Endothelial cell of umbilical vein (primary cell): ENCODE results near the gene IGSF11. TPM values are rescaled to one million over a fixed set of nuclear protein-coding genes. Genes with fewer than 3 reads are reported as not detected.

Source experiments
- BruUV-seq: library from RNA; stranded (reverse); fragments of 400-500 nt; replicated peaks from 2 replicates; lab custom pipeline; 2021; lab: Mats Ljungman, UMichigan
- CTCF ChIA-PET: fragments of 300-600, 350-600 bp; sonication (Branson Sonifier 250); formaldehyde crosslinking; loops from one replicate; lab custom pipeline; 2021; ENCODE audit warnings: antibody characterized with exemption, inconsistent platforms; lab: Charles Lee
- POLR2A ChIA-PET: fragments of 300-600, 350-600 bp; sonication (Branson Sonifier 250); formaldehyde crosslinking; loops from one replicate; lab custom pipeline; 2021; ENCODE audit warnings: antibody characterized with exemption, inconsistent platforms; lab: Charles Lee
- DNase-seq: peaks from one replicate; pipeline ENCODE4 v3.0.0-alpha.2; 2011; ENCODE audit warnings: low read depth, low spot score
- FAIRE-seq: peaks from 2 replicates; lab custom pipeline; 2011; peaks lifted over from hg19 to GRCh38; lab: Jason Lieb, UNC
- H2AFZ ChIP-seq: 2 replicates; pipeline ENCODE4 v1.6.0; 2012; ENCODE audit warnings: low read depth, low read length, control low read depth, inconsistent platforms
- H3K27ac ChIP-seq: 2 replicates; pipeline ENCODE4 v1.5.1; 2011; ENCODE audit warnings: low read depth, mild to moderate bottlenecking, control low read depth, low read length, moderate library complexity; ENCODE audit not compliant: insufficient read depth
- H3K27me3 ChIP-seq, 2 experiments: 2 replicates each; pipeline versions ENCODE4 v1.6.0 to v1.6.1; 2011; ENCODE audit warnings: low read length in 2 of 2, mixed read lengths in 1 of 2; ENCODE audit not compliant: control insufficient read depth in 2 of 2, insufficient read depth in 2 of 2
- H3K36me3 ChIP-seq, 2 experiments: 2 replicates in 1 of 2; 3 replicates in 1 of 2; pipeline ENCODE4 v1.5.1; 2011; ENCODE audit warnings: low read length in 2 of 2, mild to moderate bottlenecking in 1 of 2, moderate library complexity in 1 of 2; ENCODE audit not compliant: control insufficient read depth in 2 of 2, insufficient read depth in 2 of 2; ENCODE audit errors: extremely low read depth in 1 of 2
- H3K4me1 ChIP-seq: 3 replicates; pipeline ENCODE4 v1.5.1; 2011; ENCODE audit warnings: mild to moderate bottlenecking, low read length; ENCODE audit not compliant: control insufficient read depth, insufficient read depth; ENCODE audit errors: extremely low read depth
- H3K4me2 ChIP-seq: 2 replicates; pipeline ENCODE4 v1.6.1; 2011; ENCODE audit warnings: low read length, control low read depth, mixed read lengths; ENCODE audit not compliant: insufficient read depth
- H3K4me3 ChIP-seq, 3 experiments: fragments of 200-600 bp in 1 of 3; sonication (generic), shearing (Covaris generic) in 1 of 3; replicated peaks in 1 of 3; 2 replicates each; pipeline ENCODE4 v1.5.1; 2011 to 2016; ENCODE audit warnings: control low read depth in 3 of 3, low read length in 3 of 3, mild to moderate bottlenecking in 2 of 3, inconsistent platforms in 1 of 3, low read depth in 1 of 3, moderate library complexity in 1 of 3; ENCODE audit not compliant: insufficient read depth in 1 of 3
- H3K79me2 ChIP-seq: 2 replicates; pipeline ENCODE4 v1.6.0; 2012; ENCODE audit warnings: low read length, inconsistent platforms; ENCODE audit not compliant: control insufficient read depth, insufficient read depth
- H3K9ac ChIP-seq: replicated peaks from 2 replicates; pipeline ENCODE3; 2011; ENCODE audit warnings: low read length, control low read depth; ENCODE audit not compliant: insufficient read depth; ENCODE audit errors: extremely low read depth
- H3K9me1 ChIP-seq: replicated peaks from 3 replicates; pipeline ENCODE4 v1.6.0; 2011; ENCODE audit warnings: mild to moderate bottlenecking, low read length; ENCODE audit not compliant: control insufficient read depth, insufficient read depth; ENCODE audit errors: extremely low read depth
- H3K9me3 ChIP-seq: replicated peaks from 2 replicates; pipeline ENCODE4 v1.5.1; 2012; ENCODE audit warnings: low read length, inconsistent platforms; ENCODE audit not compliant: control insufficient read depth, insufficient read depth
- H4K20me1 ChIP-seq: replicated peaks from 2 replicates; pipeline ENCODE3; 2011; ENCODE audit warnings: mild to moderate bottlenecking, low read length; ENCODE audit not compliant: control insufficient read depth, insufficient read depth; ENCODE audit errors: extremely low read depth
- CTCF ChIP-seq, 2 donors: IDR thresholded peaks; 1 replicate in 1 of 2; 2 replicates in 1 of 2; pipeline ENCODE4 v1.5.1; 2011; ENCODE audit warnings: low read length in 2 of 2, mild to moderate bottlenecking in 2 of 2, moderate library complexity in 2 of 2, control low read depth in 1 of 2, inconsistent platforms in 1 of 2, low read depth in 1 of 2; ENCODE audit not compliant: insufficient read depth in 1 of 2; ENCODE audit errors: extremely low read depth in 1 of 2
- EZH2 ChIP-seq: IDR thresholded peaks from 2 replicates; pipeline ENCODE4 v1.6.1; 2012; ENCODE audit warnings: borderline replicate concordance, low read depth, mild to moderate bottlenecking, moderate library complexity, low read length, inconsistent platforms; ENCODE audit not compliant: severe bottlenecking
- FOS ChIP-seq: IDR thresholded peaks from 2 replicates; pipeline ENCODE4 v1.6.1; 2011; ENCODE audit warnings: mild to moderate bottlenecking, low read length, moderate library complexity, borderline replicate concordance; ENCODE audit not compliant: insufficient read depth
- GATA2 ChIP-seq: IDR thresholded peaks from 2 replicates; pipeline ENCODE4 v1.7.0; 2011; ENCODE audit warnings: low read depth, mild to moderate bottlenecking, moderate library complexity, mixed read lengths, low read length; ENCODE audit not compliant: insufficient read length, insufficient read depth
- JUN ChIP-seq: IDR thresholded peaks from 2 replicates; pipeline ENCODE4 v1.6.1; 2011; ENCODE audit warnings: borderline replicate concordance, low read depth; ENCODE audit not compliant: insufficient read length, insufficient read depth
- MAX ChIP-seq: IDR thresholded peaks from 2 replicates; pipeline ENCODE4 v1.6.1; 2011; ENCODE audit not compliant: insufficient read depth, insufficient read length
- MYC ChIP-seq: IDR thresholded peaks from one replicate; pipeline ENCODE4 v1.6.1; 2011; ENCODE audit warnings: mild to moderate bottlenecking, low read depth, low read length
- POLR2A ChIP-seq: IDR thresholded peaks from 2 replicates; pipeline ENCODE4 v1.6.1; 2012; ENCODE audit warnings: low read depth, mild to moderate bottlenecking, control low read depth, low read length
- POLR2AphosphoS5 ChIP-seq: IDR thresholded peaks from 2 replicates; pipeline ENCODE4 v1.6.1; 2012; ENCODE audit warnings: low read depth, mild to moderate bottlenecking, control low read depth, low read length, moderate library complexity; ENCODE audit not compliant: insufficient read depth
- dilution Hi-C: fragments of 300-500 bp; cut with MboI; formaldehyde crosslinking; loops from one replicate; pipeline ENCODE4 v1.15.0; 2019; ENCODE audit warnings: low sequenced_read_pairs; ENCODE audit not compliant: extremely low pct_ligation_motif_present
- intact Hi-C: fragments of 100-400 bp; cut with micrococcal nuclease; formaldehyde crosslinking; loops from one replicate; pipeline ENCODE4 v1.10.0; 2022
- polyA plus RNA-seq, 4 experiments: library from polyadenylated mRNA; depleted of rRNA in 3 of 4; stranded (reverse) in 3 of 4; unstranded in 1 of 4; fragments of >200 nt; gene quantifications; 2 replicates each; pipeline versions ENCODE4 v1.2.1 to v1.2.3, GENCODE V29; 2011 to 2012; ENCODE audit warnings: missing spikeins in 1 of 4
- total RNA-seq: library from RNA; stranded (reverse); gene quantifications from 2 replicates; pipeline ENCODE4 v1.2.3, GENCODE V29; 2021

Gene IGSF11
- total and polyA plus RNA-seq, 2 donors (not counting 3 experiments of a cell fraction or from before 2014, with no cell fraction given) = not detected

GRCh38 chr3:118936811-118937210, 97.8 kb downstream of the IGSF11 start:
- Histone ChIP-seq H3K9me1 (no peaks in the 10 kb centered on the region), H3K4me3 (no peak overlapping the region), H3K27ac (no peak overlapping the region), H4K20me1 (no peaks in the 10 kb centered on the region), H3K79me2 (no peaks in the 10 kb centered on the region), H3K36me3 (no peaks in the 10 kb centered on the region), H3K9me3 (no peaks in the 10 kb centered on the region), H3K27me3 (no peaks in the 10 kb centered on the region), H2AFZ (no peak overlapping the region), H3K9ac (no peak overlapping the region), H3K4me1 (no peaks in the 10 kb centered on the region), H3K4me2 (no peak overlapping the region)
- CTCF ChIA-PET = no interaction called here
- BruUV-seq = no TSS peak
- no peak for TF ChIP-seq MYC
- TF ChIP-seq EZH2 = no peak
- no peak for TF ChIP-seq FOS
- no peak for TF ChIP-seq MAX
- TF ChIP-seq GATA2 = no peak
- TF ChIP-seq POLR2AphosphoS5 = no peak
- no peak for TF ChIP-seq CTCF (IDR thresholded peaks at IDR 0.05; ENCODE audit: extremely low read depth in 1 of 2, insufficient read depth in 1 of 2, low read depth in 1 of 2, low read length in 2 of 2)
- no peak for TF ChIP-seq POLR2A
- TF ChIP-seq JUN = no peak
- dilution Hi-C loops = no loop called here
- POLR2A ChIA-PET = no interaction called here
- FAIRE-seq = no peak
- intact Hi-C loops = no loop called here
- no peak for DNase-seq
